Neural crest cell (in vitro differentiated cells): Measurements from ENCODE around the gene ITGB3. TPM values are rescaled to one million over a fixed set of nuclear protein-coding genes. Genes with fewer than 3 reads are reported as not detected.

Experiments used
- DNase-seq: peaks from one replicate; pipeline ENCODE4 v3.0.0; 2021; ENCODE audit warnings: low read depth, mixed read lengths, low spot score
- H3K27ac Mint-ChIP-seq: one replicate; pipeline ENCODE4 v1.8.0; 2021; ENCODE audit warnings: mild to moderate bottlenecking, mixed read lengths; ENCODE audit not compliant: unreplicated experiment
- H3K27me3 Mint-ChIP-seq: 2 replicates; pipeline ENCODE4 v1.8.0; 2021; ENCODE audit warnings: low read depth, mild to moderate bottlenecking, mixed read lengths
- H3K36me3 Mint-ChIP-seq: 2 replicates; pipeline ENCODE4 v1.8.0; 2021; ENCODE audit warnings: low read depth, mild to moderate bottlenecking, mixed read lengths
- H3K4me1 Mint-ChIP-seq: 2 replicates; pipeline ENCODE4 v1.8.0; 2021; ENCODE audit warnings: mixed read lengths
- H3K4me3 Mint-ChIP-seq: one replicate; pipeline ENCODE4 v1.8.0; 2021; ENCODE audit warnings: mild to moderate bottlenecking, mixed read lengths
- H3K9me3 Mint-ChIP-seq: 2 replicates; pipeline ENCODE4 v1.8.0; 2021; ENCODE audit warnings: mixed read lengths
- total RNA-seq: library from RNA; stranded (reverse); gene quantifications from 2 replicates; pipeline ENCODE4 v1.2.1, GENCODE V29; 2021
- TF ChIP-seq, protein P1 (sequence below): fragments of 200-600 bp; sonication (generic); conservative IDR thresholded peaks from 2 replicates; pipeline ENCODE4 v1.5.0; 2021; ENCODE audit warnings: antibody characterized with exemption, mild to moderate bottlenecking

The ITGB3 gene
- total RNA-seq, 1 donor from 2014 or later, result 0.09 TPM

DNA sequence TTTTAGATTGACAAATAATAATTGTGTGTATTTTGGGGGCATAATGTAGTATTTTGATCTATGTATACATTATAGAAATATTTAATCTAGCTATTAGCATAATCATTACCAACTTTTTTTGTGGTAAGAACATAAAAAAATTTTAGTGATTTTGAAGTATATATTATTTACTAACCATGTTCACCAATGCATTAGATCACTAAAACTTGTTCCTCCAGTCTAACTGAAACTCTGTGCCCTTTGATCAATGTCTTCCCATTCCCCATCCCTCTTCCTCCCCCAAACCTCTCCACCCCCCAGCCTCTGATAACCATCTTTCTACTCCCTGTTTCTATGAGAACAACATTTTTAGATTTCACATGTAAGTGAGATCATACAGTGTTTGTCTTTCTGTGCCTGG, 78.7 kb downstream of the ITGB3 start:
- Mint-ChIP-seq H3K9me3 (peaks cover 14% of the 10 kb centered on the region), H3K4me3 (no peak overlapping the region), H3K27ac (no peak overlapping the region), H3K4me1 (no peaks in the 10 kb centered on the region), H3K27me3 (peaks cover 3% of the 10 kb centered on the region), H3K36me3 (peaks cover 6% of the 10 kb centered on the region)
- TF ChIP-seq, protein P1, sequence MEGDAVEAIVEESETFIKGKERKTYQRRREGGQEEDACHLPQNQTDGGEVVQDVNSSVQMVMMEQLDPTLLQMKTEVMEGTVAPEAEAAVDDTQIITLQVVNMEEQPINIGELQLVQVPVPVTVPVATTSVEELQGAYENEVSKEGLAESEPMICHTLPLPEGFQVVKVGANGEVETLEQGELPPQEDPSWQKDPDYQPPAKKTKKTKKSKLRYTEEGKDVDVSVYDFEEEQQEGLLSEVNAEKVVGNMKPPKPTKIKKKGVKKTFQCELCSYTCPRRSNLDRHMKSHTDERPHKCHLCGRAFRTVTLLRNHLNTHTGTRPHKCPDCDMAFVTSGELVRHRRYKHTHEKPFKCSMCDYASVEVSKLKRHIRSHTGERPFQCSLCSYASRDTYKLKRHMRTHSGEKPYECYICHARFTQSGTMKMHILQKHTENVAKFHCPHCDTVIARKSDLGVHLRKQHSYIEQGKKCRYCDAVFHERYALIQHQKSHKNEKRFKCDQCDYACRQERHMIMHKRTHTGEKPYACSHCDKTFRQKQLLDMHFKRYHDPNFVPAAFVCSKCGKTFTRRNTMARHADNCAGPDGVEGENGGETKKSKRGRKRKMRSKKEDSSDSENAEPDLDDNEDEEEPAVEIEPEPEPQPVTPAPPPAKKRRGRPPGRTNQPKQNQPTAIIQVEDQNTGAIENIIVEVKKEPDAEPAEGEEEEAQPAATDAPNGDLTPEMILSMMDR, result no peak
- DNase-seq, result no peak

DNA sequence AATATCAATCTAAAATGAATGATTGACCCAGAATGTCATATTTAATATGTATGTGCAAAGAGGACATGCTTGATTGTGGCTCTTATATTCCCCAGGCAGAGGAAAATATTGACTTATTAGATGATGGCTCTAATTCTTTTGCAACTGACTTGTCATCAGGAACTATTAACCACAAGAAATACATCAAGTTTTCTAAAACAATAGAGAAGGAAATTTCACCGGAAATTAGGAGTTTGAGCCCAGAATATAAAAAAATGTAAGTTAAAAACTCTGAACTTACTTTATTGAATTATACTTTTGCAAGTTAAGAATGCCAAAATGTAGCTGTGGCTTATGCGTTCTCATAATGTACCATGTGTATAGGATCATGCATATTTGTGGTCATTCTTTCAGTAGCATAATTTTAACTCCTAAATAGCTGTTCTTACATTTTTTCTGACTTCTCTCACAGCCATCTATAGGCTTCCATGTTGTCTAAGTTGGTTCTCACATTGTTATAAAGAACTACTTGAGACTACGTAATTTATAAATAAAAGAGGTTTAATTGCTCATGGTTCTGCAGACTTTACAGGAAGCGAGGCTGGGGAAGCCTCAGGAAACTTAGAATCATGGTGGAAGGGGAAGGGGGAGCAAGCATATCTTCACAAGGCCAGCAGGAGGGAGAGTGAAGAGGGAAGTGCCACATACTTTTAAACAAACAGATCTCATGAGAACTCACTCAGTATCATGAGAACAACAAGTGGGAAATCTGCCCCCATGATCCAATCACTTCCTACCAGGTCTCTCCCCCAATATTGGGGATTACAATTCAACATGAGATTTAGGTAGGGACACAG, 81.7 kb downstream of the ITGB3 start:
- TF ChIP-seq, protein P1, result no peak
- Mint-ChIP-seq H3K9me3 (peaks cover 14% of the 10 kb centered on the region), H3K27me3 (no peaks in the 10 kb centered on the region), H3K4me1 (no peaks in the 10 kb centered on the region), H3K4me3 (no peak overlapping the region), H3K36me3 (peaks cover 6% of the 10 kb centered on the region), H3K27ac (no peak overlapping the region)
- DNase-seq, result no peak

DNA sequence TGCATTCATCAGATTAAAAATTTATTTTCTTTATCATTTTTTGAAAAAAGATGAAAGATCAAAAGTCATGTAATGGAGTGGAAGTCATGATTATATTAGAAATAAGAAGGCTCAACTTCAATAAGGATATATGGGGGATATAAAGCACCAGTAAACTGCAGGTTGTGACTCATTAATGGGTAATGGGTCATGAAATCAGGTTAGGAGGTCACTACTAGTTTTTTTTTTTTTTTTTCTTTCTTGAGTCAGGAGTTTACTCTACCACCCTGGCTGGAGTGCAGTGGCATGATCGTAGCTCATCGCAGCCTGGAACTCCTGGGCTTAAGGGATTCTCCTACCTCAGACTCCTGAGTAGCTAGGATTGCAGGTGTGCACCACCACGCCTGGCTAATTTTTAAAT, 84.4 kb downstream of the ITGB3 start:
- TF ChIP-seq, protein P1, result no peak
- Mint-ChIP-seq H3K4me1 (no peaks in the 10 kb centered on the region), H3K27ac (no peak overlapping the region), H3K36me3 (peaks cover 4% of the 10 kb centered on the region), H3K27me3 (no peaks in the 10 kb centered on the region), H3K4me3 (no peak overlapping the region), H3K9me3 (peaks cover 7% of the 10 kb centered on the region)
- DNase-seq, result no peak

DNA sequence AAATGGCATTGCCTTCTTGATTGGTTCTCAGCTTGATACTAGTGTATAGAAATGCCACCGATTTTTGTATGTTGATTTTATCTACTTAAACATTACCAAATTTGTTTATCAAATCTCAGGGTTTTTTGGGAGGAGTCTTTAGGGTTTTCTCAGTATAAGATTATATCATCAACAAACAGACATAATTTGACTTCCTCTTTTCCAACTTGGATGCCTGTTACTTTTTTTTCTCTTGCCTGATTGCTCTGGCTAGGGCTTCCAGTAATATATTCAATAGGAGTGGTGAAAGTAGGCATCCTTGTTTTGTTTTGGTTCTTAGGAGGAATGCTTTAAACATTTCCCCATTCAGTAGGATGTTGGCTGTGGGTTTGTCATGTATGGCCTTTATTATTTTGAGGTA, 99.2 kb downstream of the ITGB3 start:
- no peaks in the 10 kb centered on the region for H3K4me1 Mint-ChIP-seq

DNA sequence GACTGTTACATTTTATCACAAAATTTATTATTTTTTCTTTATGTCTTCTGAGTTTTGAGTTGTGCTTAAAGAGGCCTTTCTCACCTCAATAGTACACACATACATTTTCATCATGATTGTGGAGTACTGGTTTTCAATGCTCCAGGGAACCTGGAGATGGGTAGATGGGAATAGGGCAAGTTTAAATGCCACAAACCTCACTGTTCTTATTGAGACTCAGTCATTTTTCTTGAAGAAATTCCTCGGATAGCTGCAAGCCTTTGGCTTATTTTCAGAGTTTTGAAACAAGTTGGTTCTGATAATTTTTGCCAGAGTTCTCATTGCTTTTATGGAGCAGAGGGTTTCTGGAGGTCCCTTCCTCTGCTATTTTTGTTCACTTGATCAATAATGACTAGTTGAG, 105.0 kb downstream of the ITGB3 start:
- Mint-ChIP-seq H3K4me1 (no peaks in the 10 kb centered on the region), H3K36me3 (peaks cover 20% of the 10 kb centered on the region), H3K9me3 (peaks cover 14% of the 10 kb centered on the region), H3K27me3 (no peaks in the 10 kb centered on the region), H3K27ac (no peak overlapping the region), H3K4me3 (no peak overlapping the region)
- TF ChIP-seq, protein P1, result no peak
- no peak for DNase-seq

More for the DNA sequence above, 99.2 kb downstream of the ITGB3 start:
- H3K27ac Mint-ChIP-seq, result no peak overlapping the region
- no peaks in the 10 kb centered on the region for H3K27me3 Mint-ChIP-seq
- no peak for DNase-seq
- H3K9me3 Mint-ChIP-seq, result peaks cover 9% of the 10 kb centered on the region
- peaks cover 16% of the 10 kb centered on the region for H3K36me3 Mint-ChIP-seq
- TF ChIP-seq, protein P1, result no peak
- no peak overlapping the region for H3K4me3 Mint-ChIP-seq

Other genes with a start within 250 kb of the ITGB3 start
- gene CDC27, start 64.5 kb upstream of the ITGB3 start, total RNA-seq, result 125 and 150 TPM in 2 replicates
- not detected in 2 replicates for gene MYL4, start 44.5 kb upstream of the ITGB3 start, total RNA-seq
- gene EFCAB13, start 70.1 kb downstream of the ITGB3 start, total RNA-seq, result 1.5 and 2.2 TPM in 2 replicates